IMR-90 (cell line): ENCODE measurements around the gene SCARF2.

Experiments used
- BHLHE40 ChIP-seq: fragments of 150-350 bp; IDR thresholded peaks from 2 replicates; pipeline ENCODE4 v1.6.1; 2016; ENCODE audit warnings: mild to moderate bottlenecking, low read depth, low read length
- CEBPB ChIP-seq: IDR thresholded peaks from 2 replicates; pipeline ENCODE4 v1.6.1; 2012; ENCODE audit warnings: low read depth, low read length, improper control_type of control experiment
- FOS ChIP-seq: fragments of 150-350 bp; IDR thresholded peaks from 2 replicates; pipeline ENCODE4 v1.6.1; 2016; ENCODE audit warnings: low read depth, low read length
- MXI1 ChIP-seq: IDR thresholded peaks from 2 replicates; pipeline ENCODE4 v1.6.1; 2012; ENCODE audit warnings: low read depth, mild to moderate bottlenecking, low read length, moderate library complexity, borderline replicate concordance
- POLR2A ChIP-seq: IDR thresholded peaks from 2 replicates; pipeline ENCODE4 v1.6.1; 2012; ENCODE audit warnings: mild to moderate bottlenecking, low read depth, low read length
- RAD21 ChIP-seq: IDR thresholded peaks from 2 replicates; pipeline ENCODE4 v1.6.1; 2012; ENCODE audit warnings: low read length, improper control_type of control experiment
- SMC3 ChIP-seq: fragments of 150-350 bp; IDR thresholded peaks from 2 replicates; pipeline ENCODE4 v1.6.1; 2016; ENCODE audit warnings: low read depth, mild to moderate bottlenecking, antibody characterized with exemption, low read length, moderate library complexity
- TF ChIP-seq, protein P1 (sequence below): conservative IDR thresholded peaks from 2 replicates; pipeline ENCODE4 v1.5.1; 2012; ENCODE audit warnings: mild to moderate bottlenecking, low read depth, low read length, improper control_type of control experiment
- TF ChIP-seq, protein P2 (sequence below): fragments of 150-350 bp; IDR thresholded peaks from 2 replicates; pipeline ENCODE4 v1.6.1; 2016; ENCODE audit warnings: low read depth, mild to moderate bottlenecking, low read length, moderate library complexity, borderline replicate concordance

DNA sequence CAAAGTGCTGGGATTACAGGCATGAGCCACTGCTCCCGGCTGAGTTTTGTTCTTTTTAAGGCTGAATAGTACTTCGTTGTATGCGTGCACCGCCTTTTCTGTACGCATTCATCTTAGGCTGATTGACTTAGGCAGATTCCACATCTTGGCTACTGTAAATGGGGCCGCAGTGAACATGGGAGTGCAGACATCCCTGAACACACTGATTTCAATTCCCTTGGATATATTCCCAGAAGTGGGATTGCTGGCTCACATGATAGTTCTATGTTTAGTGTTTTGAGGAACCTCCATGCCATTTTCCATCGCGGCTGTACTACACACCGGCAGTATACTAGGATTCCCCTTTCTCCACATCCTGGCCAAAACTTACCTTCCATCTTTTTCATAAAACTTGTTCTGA lies 54.1 kb downstream of the SCARF2 start:
- TF ChIP-seq POLR2A (no peak), RAD21 (no peak), CEBPB (no peak), SMC3 (no peak), FOS (no peak), MXI1 (no peak), BHLHE40 (no peak)
- TF ChIP-seq, protein P1, sequence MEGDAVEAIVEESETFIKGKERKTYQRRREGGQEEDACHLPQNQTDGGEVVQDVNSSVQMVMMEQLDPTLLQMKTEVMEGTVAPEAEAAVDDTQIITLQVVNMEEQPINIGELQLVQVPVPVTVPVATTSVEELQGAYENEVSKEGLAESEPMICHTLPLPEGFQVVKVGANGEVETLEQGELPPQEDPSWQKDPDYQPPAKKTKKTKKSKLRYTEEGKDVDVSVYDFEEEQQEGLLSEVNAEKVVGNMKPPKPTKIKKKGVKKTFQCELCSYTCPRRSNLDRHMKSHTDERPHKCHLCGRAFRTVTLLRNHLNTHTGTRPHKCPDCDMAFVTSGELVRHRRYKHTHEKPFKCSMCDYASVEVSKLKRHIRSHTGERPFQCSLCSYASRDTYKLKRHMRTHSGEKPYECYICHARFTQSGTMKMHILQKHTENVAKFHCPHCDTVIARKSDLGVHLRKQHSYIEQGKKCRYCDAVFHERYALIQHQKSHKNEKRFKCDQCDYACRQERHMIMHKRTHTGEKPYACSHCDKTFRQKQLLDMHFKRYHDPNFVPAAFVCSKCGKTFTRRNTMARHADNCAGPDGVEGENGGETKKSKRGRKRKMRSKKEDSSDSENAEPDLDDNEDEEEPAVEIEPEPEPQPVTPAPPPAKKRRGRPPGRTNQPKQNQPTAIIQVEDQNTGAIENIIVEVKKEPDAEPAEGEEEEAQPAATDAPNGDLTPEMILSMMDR, result no peak
- TF ChIP-seq, protein P2, sequence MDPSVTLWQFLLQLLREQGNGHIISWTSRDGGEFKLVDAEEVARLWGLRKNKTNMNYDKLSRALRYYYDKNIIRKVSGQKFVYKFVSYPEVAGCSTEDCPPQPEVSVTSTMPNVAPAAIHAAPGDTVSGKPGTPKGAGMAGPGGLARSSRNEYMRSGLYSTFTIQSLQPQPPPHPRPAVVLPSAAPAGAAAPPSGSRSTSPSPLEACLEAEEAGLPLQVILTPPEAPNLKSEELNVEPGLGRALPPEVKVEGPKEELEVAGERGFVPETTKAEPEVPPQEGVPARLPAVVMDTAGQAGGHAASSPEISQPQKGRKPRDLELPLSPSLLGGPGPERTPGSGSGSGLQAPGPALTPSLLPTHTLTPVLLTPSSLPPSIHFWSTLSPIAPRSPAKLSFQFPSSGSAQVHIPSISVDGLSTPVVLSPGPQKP, result no peak
